Measurements from ENCODE around the gene CFAP251. TPM values are rescaled to one million over a fixed set of nuclear protein-coding genes. Genes with fewer than 3 reads are reported as not detected.

Gene CFAP251
- polyA plus RNA-seq, 1 donor from 2014 or later = 4.0 TPM

GRCh38 chr12:122050706-122051105 is 132.3 kb downstream of the CFAP251 start:
- Histone ChIP-seq H3K4me2 (ENCODE audit: low read length) (no peak overlapping the region), H3K79me2 (replicated peaks; ENCODE audit: insufficient read depth, low read length) (no peaks in the 10 kb centered on the region), H2AFZ (ENCODE audit: low read depth, low read length) (no peak overlapping the region), H3K9ac (ENCODE audit: low read length) (no peak overlapping the region), H3K9me3 (ENCODE audit: low read length) (no peaks in the 10 kb centered on the region), H3K4me3 (ENCODE audit: low read length) (no peak overlapping the region), H4K20me1 (ENCODE audit: insufficient read depth) (no peaks in the 10 kb centered on the region), H3K27me3 (ENCODE audit: insufficient read depth, low read depth, low read length) (no peaks in the 10 kb centered on the region), H3K27ac (ENCODE audit: low read length) (no peak overlapping the region), H3K9me2 (ENCODE audit: insufficient read depth, low read length) (no peaks in the 10 kb centered on the region), H3K36me3 (ENCODE audit: insufficient read depth, low read length) (no peaks in the 10 kb centered on the region), H3F3A (ENCODE audit: insufficient read depth, low read length, poor library complexity, severe bottlenecking) (no peaks in the 10 kb centered on the region)
- TF ChIP-seq MXI1 (conservative IDR thresholded peaks at IDR 0.05; ENCODE audit: poor library complexity, severe bottlenecking) (no peak), TAF1 (IDR thresholded peaks at IDR 0.05; ENCODE audit: low read depth) (no peak), EZH2 (IDR thresholded peaks at IDR 0.05; ENCODE audit: borderline replicate concordance, insufficient read depth, low read length, poor library complexity, severe bottlenecking) (no peak), SMC3 (conservative IDR thresholded peaks at IDR 0.05; ENCODE audit: poor library complexity) (no peak)

DNA sequence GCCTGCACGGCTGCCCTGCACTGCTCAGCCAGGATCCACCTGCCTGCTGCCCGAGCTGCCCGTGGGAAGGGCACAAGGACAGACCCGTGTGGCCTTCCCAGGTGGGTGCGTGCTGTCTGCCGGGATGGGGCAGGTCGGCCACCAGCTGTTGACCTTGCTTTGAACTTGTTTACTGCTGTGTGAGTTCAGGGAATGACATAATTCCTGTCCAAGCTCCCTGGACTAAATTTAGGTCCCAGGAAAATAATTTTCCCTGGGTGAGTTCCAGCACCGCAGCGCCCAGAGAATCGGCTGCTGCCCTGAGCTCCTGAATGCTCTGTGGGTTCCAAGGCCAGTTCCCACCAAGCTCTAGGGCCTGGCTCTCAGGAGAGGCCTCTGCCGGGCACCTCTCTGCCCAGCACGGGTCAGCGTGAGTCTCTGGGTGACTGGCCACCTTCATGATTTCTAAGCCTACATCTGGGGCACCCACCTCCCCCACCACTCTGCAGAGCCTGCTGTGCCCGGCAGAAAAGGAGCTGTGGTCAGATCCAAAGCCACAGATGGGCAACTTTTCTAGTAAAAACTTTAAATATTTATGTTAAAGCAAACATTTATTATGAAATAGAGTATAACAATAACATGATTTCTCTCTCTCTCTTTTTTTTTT is 133.0 kb downstream of the CFAP251 start:
- H3K9me2 ChIP-seq (ENCODE audit: insufficient read depth, low read length) = no peaks in the 10 kb centered on the region
- no peak overlapping the region for H3K4me3 ChIP-seq (ENCODE audit: low read length)
- no peak overlapping the region for H3K4me2 ChIP-seq (ENCODE audit: low read length)
- H4K20me1 ChIP-seq (ENCODE audit: insufficient read depth) = no peaks in the 10 kb centered on the region
- H3K9me3 ChIP-seq (ENCODE audit: low read length) = no peaks in the 10 kb centered on the region
- H2AFZ ChIP-seq (ENCODE audit: low read depth, low read length) = no peak overlapping the region
- H3F3A ChIP-seq (ENCODE audit: insufficient read depth, low read length, poor library complexity, severe bottlenecking) = no peaks in the 10 kb centered on the region
- no peaks in the 10 kb centered on the region for H3K79me2 ChIP-seq (replicated peaks; ENCODE audit: insufficient read depth, low read length)
- no peak overlapping the region for H3K27ac ChIP-seq (ENCODE audit: low read length)
- H3K36me3 ChIP-seq (ENCODE audit: insufficient read depth, low read length) = no peaks in the 10 kb centered on the region
- TF ChIP-seq CTCF (IDR thresholded peaks at IDR 0.05; ENCODE audit: poor library complexity, severe bottlenecking) (no peak), REST (IDR thresholded peaks at IDR 0.05; ENCODE audit: borderline replicate concordance) (no peak), TAF1 (IDR thresholded peaks at IDR 0.05; ENCODE audit: low read depth) (no peak), POLR2AphosphoS5 (IDR thresholded peaks at IDR 0.05) (no peak), MXI1 (conservative IDR thresholded peaks at IDR 0.05; ENCODE audit: poor library complexity, severe bottlenecking) (no peak), SMC3 (conservative IDR thresholded peaks at IDR 0.05; ENCODE audit: poor library complexity) (no peak), EZH2 (IDR thresholded peaks at IDR 0.05; ENCODE audit: borderline replicate concordance, insufficient read depth, low read length, poor library complexity, severe bottlenecking) (no peak), RAD21 (conservative IDR thresholded peaks at IDR 0.05) (no peak), EP300 (conservative IDR thresholded peaks at IDR 0.05; ENCODE audit: poor library complexity, severe bottlenecking) (no peak)
- H3K27me3 ChIP-seq (ENCODE audit: insufficient read depth, low read depth, low read length) = no peaks in the 10 kb centered on the region
- no peak overlapping the region for H3K9ac ChIP-seq (ENCODE audit: low read length)
